Activated CD4-positive, alpha-beta T cell treated with anti-CD3 and anti-CD28 coated beads, Interleukin-10, Interleukin-2, amounts not matched to agents 100 ng/mL and 50 ng/mL, durations not matched to agents 16 hours and 8 hours (primary cell): ENCODE measurements around the gene UBASH3A.
"Not testable (repeated sequence)": the region's sequence is repeated elsewhere in the genome, so short reads cannot be mapped to it uniquely, and the experiment has no call there.

ENCODE experiments used
- DNase-seq: peaks from one replicate; pipeline ENCODE4 v3.0.0-alpha.2; 2020

UBASH3A gene

GRCh38 chr21:42392731-42393442, 10.8 kb upstream of the UBASH3A start:
- peak; percentile 55 for DNase-seq

- DNase-seq, result no peak
Observed at GRCh38 chr21:42393443-42393950, 10.2 kb upstream of the UBASH3A start.

DNA sequence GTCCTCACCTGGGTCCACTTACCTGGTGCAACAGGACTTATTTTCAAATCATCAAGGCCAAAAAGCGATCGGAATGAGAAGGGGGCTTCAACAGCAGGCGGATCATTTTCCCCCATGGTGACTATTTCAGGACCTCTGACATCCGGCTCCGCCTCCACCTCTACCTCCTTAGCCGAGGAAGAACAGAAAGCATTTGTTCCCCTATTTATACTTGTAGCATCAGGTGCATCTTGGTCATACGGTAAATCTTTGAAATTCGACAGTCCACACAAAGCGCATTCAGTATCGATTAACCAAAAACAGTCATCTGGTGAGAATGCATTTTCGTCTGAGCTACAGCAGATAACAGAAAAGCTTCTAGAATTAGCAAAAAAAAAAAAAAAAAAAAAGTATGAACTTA, 8.4 kb upstream of the UBASH3A start:
- DNase-seq, result no peak

DNA sequence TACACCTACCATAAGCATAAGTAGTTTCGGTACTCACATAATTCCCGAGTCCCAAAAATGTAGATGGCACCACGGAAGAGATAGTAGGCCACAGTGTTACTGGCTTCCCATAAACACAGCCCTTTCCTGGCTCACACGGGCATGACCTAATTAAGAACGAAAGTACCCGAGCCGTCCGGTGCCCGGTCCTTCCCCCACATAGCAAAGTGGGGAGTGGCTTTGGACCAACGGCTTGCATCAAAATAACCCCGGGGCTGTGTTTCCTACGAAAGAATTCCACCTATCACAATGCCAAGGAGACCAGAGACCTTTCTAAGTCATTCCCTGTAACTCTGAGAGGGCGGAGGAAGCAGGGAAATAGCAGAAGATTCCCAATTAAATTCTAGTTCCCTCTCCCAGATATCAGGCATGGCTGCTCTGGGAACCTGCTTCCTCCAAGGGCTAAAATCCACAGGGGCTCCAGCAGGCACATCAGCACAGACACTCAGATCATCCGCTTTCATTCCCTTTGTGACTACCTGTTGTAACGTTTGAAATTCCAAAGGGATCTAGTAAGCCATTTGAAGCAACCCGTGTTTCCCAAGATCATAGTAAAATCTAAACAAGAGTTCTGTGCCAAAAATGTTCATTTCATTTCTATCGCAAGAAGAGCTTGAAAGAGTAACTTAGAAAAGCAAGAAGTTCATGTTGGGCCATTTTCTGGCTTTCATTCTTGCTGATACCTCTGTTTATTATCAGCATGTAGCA, 7.6 kb upstream of the UBASH3A start, which contains the start of gene TMPRSS3:
TSS of gene TMPRSS3 (minus strand) at position 148 of the 747 bp plus-strand sequence. CDS start 635 bp downstream, outside the sequence.
- no peak for DNase-seq

GRCh38 chr21:42396799-42397745, 6.6 kb upstream of the UBASH3A start:
- DNase-seq, result no peak

DNA sequence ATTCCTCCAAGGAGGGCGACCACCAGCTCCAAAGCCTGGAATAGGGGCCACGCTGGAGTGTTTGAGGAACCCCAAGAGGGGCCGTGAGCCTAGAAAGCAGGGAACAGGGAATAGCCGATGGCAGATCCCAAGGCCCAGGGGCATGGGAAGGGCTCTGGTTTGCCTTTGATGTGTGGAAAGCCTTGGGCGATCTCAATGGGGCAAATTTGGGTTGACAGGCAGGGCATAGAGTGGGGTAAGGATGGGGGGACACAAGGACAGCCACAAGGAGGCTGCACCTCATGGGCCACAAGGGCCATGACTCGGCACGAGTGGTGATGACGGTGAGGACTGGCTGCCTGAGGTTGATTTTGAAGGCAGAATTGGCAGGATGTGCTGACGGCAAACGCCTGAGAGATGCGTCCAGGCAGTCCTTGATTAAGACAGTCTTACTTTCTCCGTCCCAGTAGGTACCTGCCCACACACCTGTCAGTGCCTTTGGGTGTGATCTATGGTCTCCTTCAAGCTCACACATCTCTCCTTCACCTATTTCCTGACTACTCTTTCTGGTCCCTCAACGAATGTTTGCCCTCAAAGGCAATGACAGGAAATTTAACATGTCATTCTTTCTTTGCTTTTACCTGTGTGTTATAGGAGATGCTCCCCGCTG, 5.8 kb upstream of the UBASH3A start:
- no peak for DNase-seq

- no peak for DNase-seq
Observed at GRCh38 chr21:42398436-42399028, 5.2 kb upstream of the UBASH3A start.

DNA sequence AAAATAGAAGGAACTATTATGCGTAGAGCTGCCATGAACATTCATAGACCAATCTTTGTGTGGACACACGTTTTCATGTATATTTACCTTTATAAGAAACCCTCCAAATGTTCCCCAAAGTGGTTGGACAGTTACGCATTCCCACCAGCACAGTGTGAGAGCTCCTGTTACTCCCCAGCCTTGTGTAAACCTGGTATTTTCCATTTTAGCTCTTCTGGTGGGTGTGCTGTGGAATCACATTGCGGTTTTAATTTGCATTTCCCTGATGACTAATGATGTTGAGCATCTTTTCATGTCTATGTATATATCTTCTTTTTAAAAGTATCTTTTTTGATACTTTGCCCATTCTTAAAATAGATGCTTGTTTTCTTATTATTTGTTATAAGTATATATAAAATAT, 3.2 kb upstream of the UBASH3A start:
- DNase-seq, result peak; percentile 56

DNA sequence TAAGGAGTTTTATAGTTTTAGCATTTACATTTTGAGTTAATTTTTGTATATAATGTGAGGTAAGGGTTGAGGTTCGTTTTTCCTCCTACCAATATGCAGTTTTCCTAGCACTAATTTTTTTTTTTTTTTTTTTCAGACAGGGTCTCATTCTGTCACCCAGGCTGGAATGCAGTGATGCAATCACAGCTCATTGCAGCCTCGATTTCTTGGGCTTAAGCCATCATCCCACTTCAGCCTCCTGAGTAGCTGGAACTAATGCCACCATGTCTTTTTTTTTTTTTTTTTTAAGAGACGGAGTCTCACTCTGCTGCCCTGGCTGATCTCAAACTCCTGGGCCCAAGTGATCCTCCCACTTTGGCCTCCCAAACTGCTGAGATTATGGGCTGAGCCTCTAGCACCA, 2.5 kb upstream of the UBASH3A start:
- DNase-seq, result no peak

DNA sequence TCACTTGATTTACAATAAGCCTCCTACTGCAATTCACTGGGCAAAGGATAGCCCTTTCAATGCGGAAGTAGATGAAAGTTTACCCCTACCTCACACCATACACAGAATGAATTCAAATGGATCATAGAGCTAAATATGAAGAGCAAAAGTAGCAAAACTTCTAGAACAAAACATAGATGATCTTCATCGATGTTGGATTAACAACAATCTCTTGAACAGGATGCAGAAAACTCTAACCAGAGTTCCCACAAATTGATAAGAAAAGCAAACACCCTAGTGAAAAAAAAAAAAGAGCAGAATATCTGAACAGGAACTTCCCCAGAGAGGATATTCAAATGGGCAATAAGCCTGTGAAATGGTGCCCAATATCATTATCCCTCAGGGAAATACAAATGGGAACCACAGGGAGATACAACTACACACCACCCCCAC, 1.9 kb upstream of the UBASH3A start:
- no peak for DNase-seq

DNA sequence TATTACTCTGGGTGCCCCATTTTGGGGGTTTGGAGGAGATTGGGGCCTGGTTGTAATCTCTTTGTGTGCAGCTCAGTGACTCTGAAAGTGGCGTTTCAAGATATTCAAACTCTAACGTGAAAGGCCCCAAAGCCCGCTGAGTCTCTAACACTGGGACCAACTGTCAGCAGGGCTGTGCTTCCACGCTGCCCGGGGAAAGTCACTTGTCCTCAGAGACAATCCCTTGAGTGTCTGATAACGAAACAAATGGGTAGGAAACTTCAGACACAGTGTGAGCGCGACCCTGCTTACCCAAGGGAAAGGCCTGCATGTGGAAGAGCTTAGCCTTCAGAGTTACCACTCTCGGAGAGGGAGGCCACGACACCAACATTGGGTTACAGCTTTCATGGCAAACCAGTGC, 837 bp downstream of the UBASH3A start:
- peak; percentile 62 for DNase-seq

DNA sequence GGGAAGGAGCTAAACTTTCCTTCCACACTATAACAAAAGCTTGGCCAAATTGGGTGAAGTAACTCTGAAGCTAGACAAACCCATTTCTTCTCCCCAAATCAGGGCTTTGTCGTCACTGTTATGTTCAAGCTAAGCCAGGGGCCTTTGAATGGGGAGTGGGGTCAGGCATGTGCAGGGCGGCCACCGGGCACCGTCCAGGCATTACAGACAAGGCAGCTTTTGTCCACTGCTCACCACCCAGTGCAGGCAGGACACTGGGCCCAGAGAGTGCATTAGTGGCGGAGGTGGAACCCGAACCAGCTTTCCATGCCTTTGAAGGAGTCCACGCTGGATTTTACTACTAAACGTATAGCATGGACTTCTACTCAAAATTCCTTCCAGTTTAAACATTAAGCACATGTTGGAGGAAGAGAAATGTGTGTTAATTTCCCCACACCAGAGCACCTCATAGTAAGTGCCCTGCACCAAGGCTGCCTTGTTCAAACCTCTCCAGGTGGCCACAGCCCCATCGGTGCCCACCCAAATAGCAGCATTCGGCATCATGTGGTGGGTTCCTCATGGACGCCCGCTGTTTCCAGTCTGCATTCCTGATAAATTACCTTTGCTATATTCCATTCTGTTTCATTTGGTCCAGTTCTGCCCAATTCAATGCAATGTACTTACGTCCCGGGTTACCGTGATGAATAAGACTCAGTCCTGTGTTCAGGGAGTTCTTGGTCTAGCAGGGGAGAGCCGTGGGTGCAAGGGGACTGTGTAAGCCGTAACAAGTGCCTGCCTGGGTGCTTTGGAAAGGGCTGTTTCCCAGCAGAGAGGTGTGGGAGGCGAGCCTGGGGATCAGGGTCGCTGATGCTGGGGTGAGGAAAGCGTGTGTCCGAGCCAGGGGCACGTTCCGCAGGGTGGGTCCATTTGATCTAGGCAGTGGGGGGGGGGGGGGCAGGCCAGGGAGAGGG, 1.6 kb downstream of the UBASH3A start:
- peak; percentile 38 for DNase-seq

DNA sequence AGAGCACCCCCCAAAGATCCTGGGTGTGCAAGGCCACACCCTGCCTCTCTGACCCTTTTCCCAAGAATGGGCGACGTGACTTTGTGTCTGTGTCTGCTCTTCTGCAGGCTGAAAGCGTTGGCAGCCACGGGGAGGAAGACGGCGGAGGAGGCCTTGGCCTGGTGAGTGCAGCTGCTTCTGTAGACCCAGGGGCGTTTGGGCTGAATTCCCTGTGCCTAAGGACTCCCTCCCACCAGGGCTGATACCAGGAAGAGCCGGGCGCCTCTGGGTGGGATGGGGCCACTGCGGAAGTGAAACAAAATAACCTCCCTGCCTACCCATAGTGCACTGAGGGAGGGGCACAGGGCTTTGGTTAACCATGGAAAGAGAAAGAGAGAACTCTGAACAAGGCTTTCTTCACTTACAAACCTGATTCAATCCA, 2.5 kb downstream of the UBASH3A start:
- DNase-seq, result peak; percentile 82

DNA sequence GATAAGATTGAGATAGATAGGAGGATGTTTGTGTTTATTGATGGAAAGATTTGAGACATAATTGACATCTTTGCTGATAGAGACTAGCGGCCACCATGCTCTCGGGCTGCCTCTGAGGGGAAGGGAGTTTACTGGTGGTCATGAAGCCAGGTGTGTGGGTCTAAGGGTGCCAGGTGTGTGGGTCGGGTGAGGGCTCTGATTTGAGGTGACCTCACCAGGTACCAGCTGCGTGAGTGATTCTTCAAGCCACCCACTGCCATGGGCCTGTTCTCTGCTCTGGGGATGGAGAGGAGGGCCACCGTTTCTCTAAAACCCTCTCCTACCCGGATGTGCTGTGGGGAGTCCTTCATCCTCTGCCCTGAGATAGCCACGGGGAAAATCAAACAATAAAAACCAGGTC, 3.2 kb downstream of the UBASH3A start:
- DNase-seq, result no peak

DNA sequence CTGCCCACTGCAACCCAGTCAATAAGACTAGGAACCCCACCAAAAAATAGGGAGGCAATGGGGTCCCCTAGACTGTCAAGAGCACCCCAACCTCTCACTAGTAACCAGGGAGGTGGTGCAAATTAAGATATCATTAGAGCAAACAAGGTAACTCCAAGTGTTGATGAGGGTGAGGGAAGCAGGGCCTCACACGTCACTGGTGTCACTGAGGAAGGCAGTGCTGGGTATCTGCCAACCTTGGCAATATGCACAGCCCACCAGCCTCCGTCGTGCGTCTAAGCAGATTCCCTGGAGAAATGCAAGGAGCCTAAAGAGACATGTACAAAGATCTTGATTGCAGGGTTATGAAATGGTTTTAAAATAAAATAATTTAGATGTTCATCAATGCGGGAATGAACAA, 3.8 kb downstream of the UBASH3A start:
- no peak for DNase-seq

DNA sequence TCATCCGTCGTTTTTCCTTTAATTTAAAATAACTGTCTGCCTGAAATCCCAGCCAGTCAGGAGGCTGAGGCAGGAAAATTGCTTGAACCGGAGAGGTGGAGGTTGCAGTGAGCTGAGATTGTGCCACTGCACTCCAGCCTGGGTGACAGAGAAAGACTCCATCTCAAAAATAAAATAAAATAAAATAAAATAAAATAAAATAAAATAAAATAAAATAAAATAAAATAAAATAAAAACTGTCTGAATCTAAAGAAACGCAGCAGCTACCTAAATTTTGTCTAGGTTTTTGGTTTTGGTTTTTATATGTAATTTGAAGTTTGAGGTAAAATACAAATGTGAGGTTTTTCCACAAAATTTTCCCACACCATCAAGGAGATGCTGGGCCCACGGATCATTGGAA, 5.0 kb downstream of the UBASH3A start:
- DNase-seq, result not testable (repeated sequence)

- DNase-seq, result no peak
Observed at GRCh38 chr21:42409366-42409765, 5.7 kb downstream of the UBASH3A start.

DNA sequence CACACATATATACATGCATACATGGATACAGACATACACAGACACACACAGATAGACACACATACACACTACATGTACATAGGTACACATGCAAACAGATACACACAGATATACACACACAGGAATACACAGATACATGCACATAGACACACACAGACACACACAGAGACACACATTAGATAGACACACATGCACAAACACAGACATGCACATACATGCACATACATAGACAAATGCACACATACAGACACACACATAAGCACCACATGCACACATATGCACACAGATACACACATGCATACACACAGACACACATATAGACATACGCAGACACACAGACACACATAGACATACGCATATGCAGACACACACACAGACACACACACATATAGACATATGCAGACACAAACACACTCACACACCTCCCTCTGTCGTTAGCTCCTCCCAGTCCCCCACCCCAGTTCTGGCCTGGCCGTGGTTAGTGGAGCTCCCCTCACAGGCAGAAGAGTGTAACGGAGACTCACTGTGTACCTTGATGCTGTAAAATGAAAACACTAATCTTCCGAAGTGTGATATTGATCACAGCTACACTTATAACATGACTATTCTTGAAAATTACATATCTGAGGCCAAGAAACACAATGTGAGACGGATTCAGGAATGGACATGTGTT, 7.6 kb downstream of the UBASH3A start:
- peak; percentile 61 for DNase-seq

- no peak for DNase-seq
Observed at GRCh38 chr21:42411891-42412635, 8.4 kb downstream of the UBASH3A start.

- no peak for DNase-seq
Observed at GRCh38 chr21:42412636-42412933, 8.9 kb downstream of the UBASH3A start.
